ENCODE data around the gene WDR90.

WDR90 gene

DNA sequence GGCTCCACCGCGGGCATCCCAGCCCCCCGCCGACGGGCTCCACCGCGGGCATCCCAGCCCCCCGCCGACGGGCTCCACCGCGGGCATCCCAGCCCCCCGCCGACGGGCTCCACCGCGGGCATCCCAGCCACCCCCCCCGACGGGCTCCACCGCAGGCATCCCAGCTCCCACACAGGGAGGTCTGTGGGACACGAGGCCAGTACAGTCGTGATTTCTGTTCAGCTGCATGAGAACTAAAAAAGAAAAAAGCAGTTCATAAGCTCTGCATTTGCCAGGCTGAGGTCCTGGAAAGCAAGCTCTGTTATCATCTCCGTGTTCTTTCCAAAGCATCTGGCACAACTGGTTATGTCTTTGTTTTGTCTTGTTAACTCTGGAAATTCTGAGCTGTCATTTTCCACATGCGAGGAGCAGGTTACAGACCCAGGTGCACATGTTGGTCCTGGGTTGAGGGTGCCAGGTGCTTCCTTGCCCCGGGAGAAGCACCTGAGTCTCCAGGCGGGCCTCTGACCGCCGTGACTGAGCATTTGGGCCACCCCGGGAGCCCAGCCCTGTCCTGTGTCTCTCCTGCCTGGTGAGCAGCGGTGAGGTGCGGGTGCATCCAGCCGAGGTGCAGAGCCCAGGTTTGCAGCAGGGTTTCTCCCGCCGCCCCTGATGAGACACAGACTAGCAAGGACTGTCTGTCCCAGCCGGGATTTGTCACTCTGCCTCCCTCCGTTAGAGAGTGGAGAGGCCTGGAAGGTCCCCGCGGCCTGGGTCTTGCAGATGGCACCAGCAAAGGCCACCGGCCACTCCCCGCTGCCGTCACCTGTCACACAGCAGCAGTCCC, 28.3 kb upstream of the WDR90 start:
- no peaks in the 10 kb centered on the region for H4K20me1 ChIP-seq (ENCODE audit: insufficient read depth, low read length, poor library complexity, severe bottlenecking)
- H3K4me1 ChIP-seq (ENCODE audit: insufficient read depth, low read length, poor library complexity, severe bottlenecking), result no peaks in the 10 kb centered on the region
- no peak for TF ChIP-seq EZH2phosphoT487 (IDR thresholded peaks at IDR 0.05; ENCODE audit: borderline replicate concordance)
- TF ChIP-seq, protein P1, sequence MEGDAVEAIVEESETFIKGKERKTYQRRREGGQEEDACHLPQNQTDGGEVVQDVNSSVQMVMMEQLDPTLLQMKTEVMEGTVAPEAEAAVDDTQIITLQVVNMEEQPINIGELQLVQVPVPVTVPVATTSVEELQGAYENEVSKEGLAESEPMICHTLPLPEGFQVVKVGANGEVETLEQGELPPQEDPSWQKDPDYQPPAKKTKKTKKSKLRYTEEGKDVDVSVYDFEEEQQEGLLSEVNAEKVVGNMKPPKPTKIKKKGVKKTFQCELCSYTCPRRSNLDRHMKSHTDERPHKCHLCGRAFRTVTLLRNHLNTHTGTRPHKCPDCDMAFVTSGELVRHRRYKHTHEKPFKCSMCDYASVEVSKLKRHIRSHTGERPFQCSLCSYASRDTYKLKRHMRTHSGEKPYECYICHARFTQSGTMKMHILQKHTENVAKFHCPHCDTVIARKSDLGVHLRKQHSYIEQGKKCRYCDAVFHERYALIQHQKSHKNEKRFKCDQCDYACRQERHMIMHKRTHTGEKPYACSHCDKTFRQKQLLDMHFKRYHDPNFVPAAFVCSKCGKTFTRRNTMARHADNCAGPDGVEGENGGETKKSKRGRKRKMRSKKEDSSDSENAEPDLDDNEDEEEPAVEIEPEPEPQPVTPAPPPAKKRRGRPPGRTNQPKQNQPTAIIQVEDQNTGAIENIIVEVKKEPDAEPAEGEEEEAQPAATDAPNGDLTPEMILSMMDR (conservative IDR thresholded peaks at IDR 0.05; ENCODE audit: low read length), result no peak
- no peaks in the 10 kb centered on the region for H3K9me2 ChIP-seq (replicated peaks; ENCODE audit: low read depth, low read length)
- H3F3A ChIP-seq (ENCODE audit: low read depth), result no peaks in the 10 kb centered on the region
- H2AFZ ChIP-seq (ENCODE audit: low read length), result no peak overlapping the region
- H3K27me3 ChIP-seq (ENCODE audit: insufficient read depth, low read length, poor library complexity, severe bottlenecking), result no peaks in the 10 kb centered on the region
- H3K79me2 ChIP-seq (ENCODE audit: insufficient read depth, low read length), result no peaks in the 10 kb centered on the region
- H3K9me3 ChIP-seq (ENCODE audit: insufficient read depth, low read depth, low read length), result no peaks in the 10 kb centered on the region
- no peak overlapping the region for H3K9ac ChIP-seq (ENCODE audit: low read depth, low read length, poor library complexity, severe bottlenecking)
- no peak overlapping the region for H3K4me3 ChIP-seq (ENCODE audit: low read length, poor library complexity, severe bottlenecking)
- H3K36me3 ChIP-seq (ENCODE audit: insufficient read depth, low read length), result no peaks in the 10 kb centered on the region
- no peak overlapping the region for H3K4me2 ChIP-seq (ENCODE audit: low read depth, low read length, poor library complexity, severe bottlenecking)

DNA sequence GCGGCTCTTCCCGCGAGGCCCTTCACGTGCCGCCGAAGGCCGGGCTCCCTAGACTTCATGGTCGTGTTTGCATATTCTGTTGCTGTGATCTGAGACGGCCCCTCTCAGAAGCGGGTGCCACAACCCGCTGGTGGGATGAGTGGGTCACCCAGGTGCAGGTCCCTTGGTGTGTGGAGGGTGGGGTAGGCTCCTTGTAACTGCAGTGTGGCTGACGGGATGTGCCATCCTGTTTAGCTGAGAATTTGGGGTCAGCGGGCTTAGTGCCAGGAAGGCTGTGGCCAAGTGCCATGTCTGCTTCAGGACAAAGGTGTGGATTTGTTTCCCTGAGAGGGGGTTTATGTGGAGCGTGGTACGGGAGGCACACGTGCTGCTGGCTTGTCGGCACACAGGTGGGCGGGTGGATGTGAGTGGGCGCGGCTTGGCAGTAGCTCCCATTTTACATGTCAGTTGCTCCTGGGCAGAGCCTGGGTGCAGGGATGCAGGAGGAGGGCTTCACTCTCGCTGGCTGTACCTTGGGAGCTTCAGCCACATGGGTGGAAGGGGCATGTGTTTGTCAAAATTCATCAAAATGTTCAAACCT, 27.5 kb upstream of the WDR90 start:
- TF ChIP-seq, protein P1 (conservative IDR thresholded peaks at IDR 0.05; ENCODE audit: low read length), result no peak
- TF ChIP-seq EZH2phosphoT487 (IDR thresholded peaks at IDR 0.05; ENCODE audit: borderline replicate concordance), result no peak
- Histone ChIP-seq H3F3A (ENCODE audit: low read depth) (no peaks in the 10 kb centered on the region), H3K4me1 (ENCODE audit: insufficient read depth, low read length, poor library complexity, severe bottlenecking) (no peaks in the 10 kb centered on the region), H3K9ac (ENCODE audit: low read depth, low read length, poor library complexity, severe bottlenecking) (no peak overlapping the region), H3K9me3 (ENCODE audit: insufficient read depth, low read depth, low read length) (no peaks in the 10 kb centered on the region), H3K4me3 (ENCODE audit: low read length, poor library complexity, severe bottlenecking) (no peak overlapping the region), H3K9me2 (replicated peaks; ENCODE audit: low read depth, low read length) (no peaks in the 10 kb centered on the region), H3K36me3 (ENCODE audit: insufficient read depth, low read length) (no peaks in the 10 kb centered on the region), H2AFZ (ENCODE audit: low read length) (no peak overlapping the region), H3K27me3 (ENCODE audit: insufficient read depth, low read length, poor library complexity, severe bottlenecking) (no peaks in the 10 kb centered on the region), H3K4me2 (ENCODE audit: low read depth, low read length, poor library complexity, severe bottlenecking) (no peak overlapping the region), H4K20me1 (ENCODE audit: insufficient read depth, low read length, poor library complexity, severe bottlenecking) (no peaks in the 10 kb centered on the region), H3K79me2 (ENCODE audit: insufficient read depth, low read length) (no peaks in the 10 kb centered on the region)

DNA sequence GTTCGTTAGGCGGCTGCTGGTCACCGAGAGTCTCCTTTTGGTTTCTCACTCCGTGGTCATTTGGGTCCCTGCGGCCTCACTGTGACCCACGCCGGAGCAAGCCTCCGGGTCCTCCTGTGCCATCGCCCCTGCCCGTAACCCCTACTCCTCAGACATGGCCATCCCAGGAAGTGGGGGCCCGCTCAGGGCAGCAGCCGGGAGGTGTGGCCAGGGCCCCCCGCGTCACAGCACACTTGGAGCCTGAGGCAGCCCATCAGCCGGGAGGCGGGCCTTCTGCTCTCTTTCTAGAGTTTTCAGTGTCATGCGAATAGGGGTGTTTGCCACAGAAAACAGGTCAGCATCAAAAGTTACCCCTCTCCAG, 26.3 kb upstream of the WDR90 start:
- Histone ChIP-seq H4K20me1 (ENCODE audit: insufficient read depth, low read length, poor library complexity, severe bottlenecking) (no peaks in the 10 kb centered on the region), H3K9ac (ENCODE audit: low read depth, low read length, poor library complexity, severe bottlenecking) (no peak overlapping the region), H3K4me3 (ENCODE audit: low read length, poor library complexity, severe bottlenecking) (no peak overlapping the region)

More for the DNA sequence above, 26.3 kb upstream of the WDR90 start:
- no peaks in the 10 kb centered on the region for H3K4me1 ChIP-seq (ENCODE audit: insufficient read depth, low read length, poor library complexity, severe bottlenecking)
- H3K36me3 ChIP-seq (ENCODE audit: insufficient read depth, low read length), result no peaks in the 10 kb centered on the region
- no peaks in the 10 kb centered on the region for H3K27me3 ChIP-seq (ENCODE audit: insufficient read depth, low read length, poor library complexity, severe bottlenecking)
- TF ChIP-seq, protein P1 (conservative IDR thresholded peaks at IDR 0.05; ENCODE audit: low read length), result no peak
- TF ChIP-seq EZH2phosphoT487 (IDR thresholded peaks at IDR 0.05; ENCODE audit: borderline replicate concordance), result no peak
- no peak overlapping the region for H2AFZ ChIP-seq (ENCODE audit: low read length)
- no peaks in the 10 kb centered on the region for H3K9me2 ChIP-seq (replicated peaks; ENCODE audit: low read depth, low read length)
- H3K4me2 ChIP-seq (ENCODE audit: low read depth, low read length, poor library complexity, severe bottlenecking), result no peak overlapping the region
- no peaks in the 10 kb centered on the region for H3F3A ChIP-seq (ENCODE audit: low read depth)
- H3K79me2 ChIP-seq (ENCODE audit: insufficient read depth, low read length), result no peaks in the 10 kb centered on the region
- no peaks in the 10 kb centered on the region for H3K9me3 ChIP-seq (ENCODE audit: insufficient read depth, low read depth, low read length)
